ENCODE measurements around the gene PTPRK. TPM values are rescaled to one million over a fixed set of nuclear protein-coding genes. Genes with fewer than 3 reads are reported as not detected.

PTPRK gene
- total RNA-seq = 1 to 10 TPM; 3.2 to 5.1 TPM

DNA sequence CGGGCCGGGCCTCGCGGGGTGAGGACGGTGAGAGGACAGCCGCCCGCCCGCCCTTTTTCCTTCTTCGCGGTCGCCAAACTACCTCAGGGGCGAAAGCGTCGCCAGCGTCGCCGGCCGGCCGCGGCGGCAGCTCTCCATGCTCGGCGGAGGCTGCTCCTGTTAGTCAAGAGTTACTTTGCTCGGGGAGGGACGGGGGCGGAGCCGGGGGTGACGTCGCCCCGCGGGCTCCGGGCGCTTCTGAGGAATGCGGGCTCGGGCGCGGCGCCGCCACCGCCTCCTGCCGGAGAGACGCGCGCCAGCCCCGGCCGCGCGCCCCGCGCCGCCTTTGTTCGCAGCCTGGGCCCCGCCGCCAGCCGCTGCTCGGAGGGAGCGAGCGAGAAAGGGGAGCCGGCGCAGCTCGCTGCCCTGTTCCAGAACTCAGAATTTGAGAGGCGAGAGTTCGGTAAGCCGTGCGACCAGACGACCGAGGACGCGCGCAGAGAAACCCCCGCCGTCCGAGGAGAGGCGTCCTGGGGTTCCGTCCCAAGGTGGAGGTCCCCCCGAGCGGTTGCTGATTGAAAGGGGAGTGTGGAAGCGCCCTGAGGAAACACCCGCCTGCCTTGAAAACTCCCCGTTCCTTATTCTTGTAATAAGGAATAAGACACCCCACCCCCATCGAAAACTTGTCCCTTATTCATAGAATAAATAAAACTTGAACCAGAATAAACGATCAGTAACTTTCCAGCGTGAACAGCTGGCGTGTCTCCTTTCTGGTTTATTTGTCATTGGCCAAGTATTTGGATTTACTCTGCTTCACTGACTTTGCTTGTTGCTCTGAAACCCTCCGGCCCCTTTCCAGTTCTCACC lies at the start of gene PTPRK:
Gene PTPRK (minus strand): TSS at position 164 of the 846 bp plus-strand sequence. CDS start 241 bp downstream, outside the sequence.
- peaks cover 6 to 15% of the 10 kb centered on the region in 2 donors for H3K36me3 Mint-ChIP-seq
- peak within 1 kb of the TSS; percentile 79 to 92 for H3K27ac Mint-ChIP-seq
- ATAC-seq = peak; percentile 93 to 95
- peak; percentile 87 to 88 for DNase-seq (ENCODE audit: low spot score in 2 of 2)
- no peaks in the 10 kb centered on the region for H3K9me3 Mint-ChIP-seq

DNA sequence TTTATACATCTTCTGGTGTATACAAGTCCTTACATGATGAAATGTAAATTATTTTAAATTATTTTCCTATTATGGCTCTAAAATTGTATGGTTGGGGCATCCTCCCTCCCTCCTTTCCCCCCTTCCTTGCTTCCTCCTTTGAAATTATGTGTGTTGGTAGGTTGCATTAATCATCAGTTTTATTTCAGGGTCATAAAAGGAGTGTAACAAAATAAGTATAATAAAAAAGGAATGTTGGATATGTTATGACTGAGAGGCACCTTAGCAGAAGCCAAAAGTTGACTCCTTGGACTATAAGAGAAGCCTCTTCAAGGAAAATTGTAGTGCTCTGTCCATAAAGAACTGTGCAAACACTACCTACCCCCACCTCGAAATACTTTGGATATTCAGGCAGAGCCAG lies 46.6 kb upstream of the PTPRK start:
- H3K27ac Mint-ChIP-seq = no peak overlapping the region

DNA sequence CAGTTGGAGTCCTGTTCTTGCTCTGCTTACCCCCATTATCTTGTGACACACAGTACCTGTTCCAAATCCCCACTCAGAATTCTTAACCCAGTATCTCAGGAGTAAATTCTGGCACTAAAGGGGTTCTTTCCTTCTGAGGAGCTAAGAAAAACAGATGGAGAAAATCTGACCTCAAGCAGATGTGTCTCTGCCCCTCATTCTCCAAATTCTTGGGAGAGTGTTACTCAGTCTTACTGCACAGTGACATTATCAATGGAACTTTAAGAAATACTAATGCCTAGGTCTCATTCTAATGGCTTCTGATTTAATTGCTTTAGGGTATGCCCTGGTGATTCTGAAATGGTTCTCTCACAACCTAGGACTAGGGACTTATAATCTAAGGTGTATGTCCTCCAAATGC lies 40.6 kb upstream of the PTPRK start:
- no peaks in the 10 kb centered on the region for H3K36me3 Mint-ChIP-seq
- H3K9me3 Mint-ChIP-seq = no peaks in the 10 kb centered on the region
- no peak for ATAC-seq
- no peak overlapping the region for H3K27ac Mint-ChIP-seq
- DNase-seq (ENCODE audit: low spot score in 2 of 2) = no peak

More for the DNA sequence above, 46.6 kb upstream of the PTPRK start:
- peaks cover 0 to 9% of the 10 kb centered on the region in 2 donors for H3K9me3 Mint-ChIP-seq
- DNase-seq (ENCODE audit: low spot score in 2 of 2) (no peak), ATAC-seq (no peak)
- no peaks in the 10 kb centered on the region for H3K36me3 Mint-ChIP-seq

DNA sequence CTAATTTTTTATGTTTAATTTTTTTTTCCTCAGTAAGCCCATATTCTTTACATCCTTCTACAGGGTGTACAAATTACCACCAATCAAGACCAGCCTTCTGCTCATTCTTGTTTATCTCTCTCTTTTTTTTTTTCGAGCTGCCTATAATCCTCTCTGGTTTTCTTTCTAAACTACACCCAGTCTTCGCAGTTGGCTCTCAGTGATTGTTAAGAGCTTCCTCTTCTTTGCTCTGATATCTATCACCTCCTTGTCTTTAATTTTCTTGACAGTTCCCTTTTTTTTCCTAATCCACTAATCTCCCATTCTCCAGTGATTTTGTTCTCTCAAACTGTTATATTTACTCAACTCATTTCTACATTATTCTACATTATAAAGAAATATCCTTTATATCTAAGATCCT lies 38.5 kb upstream of the PTPRK start:
- Mint-ChIP-seq H3K9me3 (no peaks in the 10 kb centered on the region), H3K27ac (no peak overlapping the region), H3K36me3 (no peaks in the 10 kb centered on the region)
- DNase-seq (ENCODE audit: low spot score in 2 of 2) (no peak), ATAC-seq (no peak)

DNA sequence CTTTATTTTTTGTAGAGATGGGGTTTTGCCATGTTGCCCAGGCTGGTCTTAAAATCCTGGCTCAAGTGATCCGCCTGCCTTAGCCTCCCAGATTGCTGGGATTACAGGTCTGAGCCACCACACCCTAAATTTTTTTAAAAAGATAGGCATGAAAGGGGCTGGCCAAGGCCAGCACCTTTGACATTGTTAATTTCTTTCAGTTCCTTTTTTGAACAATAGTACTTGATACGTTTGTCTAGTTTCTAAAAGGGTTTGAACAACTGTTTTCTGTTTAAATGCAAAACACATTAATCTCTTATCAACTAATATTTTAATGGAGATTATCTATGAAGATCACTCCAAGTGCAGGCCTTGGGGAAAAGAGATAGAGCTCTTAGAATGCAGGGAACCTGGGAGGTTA lies 37.6 kb upstream of the PTPRK start:
- Mint-ChIP-seq H3K27ac (no peak overlapping the region), H3K9me3 (no peaks in the 10 kb centered on the region), H3K36me3 (no peaks in the 10 kb centered on the region)
- no peak for ATAC-seq
- DNase-seq (ENCODE audit: low spot score in 2 of 2) = no peak

DNA sequence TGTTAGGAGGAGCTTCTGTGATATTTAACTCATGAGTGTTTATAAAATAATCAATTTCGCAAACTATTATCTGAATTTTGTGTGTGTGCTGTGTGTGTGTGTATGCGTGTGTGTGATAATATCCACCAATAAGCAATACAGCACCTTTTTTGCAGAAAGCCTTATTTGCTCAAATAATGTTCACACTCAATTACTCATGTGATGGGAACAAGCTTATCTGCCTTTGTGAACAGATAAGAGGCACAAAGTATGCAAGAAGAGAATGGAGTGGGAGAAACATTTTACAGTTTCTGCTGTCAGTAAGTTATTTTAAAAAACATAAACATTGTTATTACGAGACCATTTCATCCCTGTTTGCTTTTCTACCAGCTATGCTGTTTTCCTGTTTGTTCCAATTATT lies 36.7 kb upstream of the PTPRK start:
- Mint-ChIP-seq H3K9me3 (no peaks in the 10 kb centered on the region), H3K36me3 (no peaks in the 10 kb centered on the region), H3K27ac (no peak overlapping the region)
- no peak for DNase-seq (ENCODE audit: low spot score in 2 of 2)
- no peak for ATAC-seq

DNA sequence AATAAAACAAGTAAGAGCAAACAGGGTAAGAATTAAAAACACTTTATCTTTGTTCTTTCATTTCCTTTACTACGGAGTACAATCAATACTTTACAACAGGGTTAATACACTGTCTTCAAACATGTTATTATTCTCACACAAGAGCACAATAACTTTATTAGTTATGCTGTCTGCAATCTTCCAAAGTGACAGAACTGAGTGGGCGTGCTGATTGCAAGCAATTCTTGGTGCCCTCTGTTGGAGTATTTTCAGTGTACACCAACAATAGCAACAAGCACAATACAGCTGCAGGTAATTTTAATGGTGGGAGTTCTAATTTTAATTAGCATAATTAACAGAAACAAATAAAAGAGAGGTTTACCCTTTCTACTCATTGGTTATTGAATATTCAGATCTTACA lies 33.9 kb upstream of the PTPRK start:
- H3K36me3 Mint-ChIP-seq = no peaks in the 10 kb centered on the region
- H3K27ac Mint-ChIP-seq = no peak overlapping the region
- DNase-seq (ENCODE audit: low spot score in 2 of 2) = no peak
- ATAC-seq = no peak
- H3K9me3 Mint-ChIP-seq = no peaks in the 10 kb centered on the region

DNA sequence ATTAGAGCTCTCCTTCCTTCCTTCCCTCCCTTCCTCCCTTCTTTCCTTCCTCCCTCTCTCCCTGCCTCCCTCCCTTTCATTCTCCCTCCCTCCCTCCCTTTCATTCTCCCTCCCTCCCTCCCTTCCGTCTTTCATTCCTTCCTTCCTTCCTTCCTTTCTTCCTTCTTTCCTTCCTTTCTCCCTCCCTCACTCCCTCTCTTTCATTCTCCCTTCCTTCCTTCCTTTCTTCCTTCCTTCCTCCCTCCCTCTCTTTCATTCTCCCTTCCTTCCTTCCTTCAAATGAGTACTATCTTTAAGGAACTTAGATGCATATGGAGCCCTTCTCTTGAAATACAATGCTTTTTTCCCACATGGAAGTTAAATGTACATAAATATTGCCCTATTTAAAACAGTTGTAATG lies 20.9 kb upstream of the PTPRK start:
- ATAC-seq = no peak
- peaks cover 0 to 1% of the 10 kb centered on the region in 2 donors for H3K9me3 Mint-ChIP-seq

DNA sequence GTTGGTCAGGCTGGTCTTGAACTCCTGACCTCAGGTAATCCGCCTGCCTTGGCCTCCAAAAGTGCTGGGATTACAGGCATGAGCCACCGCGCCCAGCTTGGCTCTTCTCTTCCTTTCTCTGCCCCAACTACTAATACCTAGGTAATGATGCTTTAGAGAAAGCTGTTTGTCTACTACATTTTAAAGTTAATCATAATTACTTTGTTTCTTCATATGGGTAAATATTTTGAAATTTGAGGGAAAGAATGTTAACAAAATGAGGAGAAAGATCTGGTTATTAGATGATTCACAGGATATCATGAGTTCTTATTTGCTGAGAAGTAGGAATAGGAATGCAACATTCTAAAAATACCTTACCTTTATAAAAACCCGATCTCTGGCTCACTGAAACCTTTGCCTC lies 18.4 kb upstream of the PTPRK start:
- no peak overlapping the region for H3K27ac Mint-ChIP-seq
- no peaks in the 10 kb centered on the region for H3K36me3 Mint-ChIP-seq
- H3K9me3 Mint-ChIP-seq = no peaks in the 10 kb centered on the region
- DNase-seq (ENCODE audit: low spot score in 2 of 2) (no peak), ATAC-seq (no peak)

More for the DNA sequence above, 20.9 kb upstream of the PTPRK start:
- Mint-ChIP-seq H3K36me3 (no peaks in the 10 kb centered on the region), H3K27ac (no peak overlapping the region)
- DNase-seq (ENCODE audit: low spot score in 2 of 2) = no peak

DNA sequence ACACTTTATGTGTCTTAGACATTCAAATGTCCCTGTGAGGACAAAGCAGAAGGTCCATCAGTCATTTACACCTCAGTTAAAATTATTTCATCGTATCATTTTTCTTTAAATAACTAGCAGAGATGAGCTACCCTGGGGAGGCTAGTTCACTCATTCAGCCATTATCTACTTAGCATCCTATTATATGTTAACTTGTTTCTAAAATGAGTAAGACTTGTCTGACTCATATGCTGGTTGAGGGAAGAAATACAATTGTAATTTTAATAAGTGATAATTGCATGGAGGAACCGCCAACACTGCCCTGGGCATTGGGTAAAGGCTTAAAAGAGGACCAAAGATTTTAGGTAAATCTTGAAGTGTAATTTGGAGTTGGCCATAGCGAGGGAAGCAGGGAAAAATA lies 12.4 kb upstream of the PTPRK start:
- H3K27ac Mint-ChIP-seq = no peak overlapping the region
- no peaks in the 10 kb centered on the region for H3K9me3 Mint-ChIP-seq
- ATAC-seq (peak in 1 of 2 donors; percentile 84), DNase-seq (ENCODE audit: low spot score in 2 of 2) (no peak)
- H3K36me3 Mint-ChIP-seq = no peaks in the 10 kb centered on the region

DNA sequence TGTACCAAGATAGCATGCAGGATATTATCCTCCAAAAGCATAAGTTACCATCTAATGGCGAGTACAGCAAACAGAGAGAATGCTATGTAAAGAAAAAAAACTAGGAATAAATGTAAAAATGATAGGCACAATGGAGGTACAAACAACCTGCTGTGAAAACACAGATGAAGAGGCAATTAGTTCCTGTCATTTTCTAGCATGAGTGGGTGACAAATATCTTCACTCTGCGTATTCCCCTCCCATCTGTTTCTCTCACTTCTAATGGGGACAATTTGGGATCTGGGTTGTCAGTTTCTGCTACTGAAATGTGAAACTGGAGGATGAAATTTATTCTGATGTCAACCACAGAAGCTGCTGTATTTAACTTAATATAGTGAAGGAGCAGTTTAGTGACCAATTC lies 11.7 kb upstream of the PTPRK start:
- Mint-ChIP-seq H3K9me3 (no peaks in the 10 kb centered on the region), H3K27ac (no peak overlapping the region), H3K36me3 (no peaks in the 10 kb centered on the region)
- ATAC-seq (no peak), DNase-seq (ENCODE audit: low spot score in 2 of 2) (no peak)

DNA sequence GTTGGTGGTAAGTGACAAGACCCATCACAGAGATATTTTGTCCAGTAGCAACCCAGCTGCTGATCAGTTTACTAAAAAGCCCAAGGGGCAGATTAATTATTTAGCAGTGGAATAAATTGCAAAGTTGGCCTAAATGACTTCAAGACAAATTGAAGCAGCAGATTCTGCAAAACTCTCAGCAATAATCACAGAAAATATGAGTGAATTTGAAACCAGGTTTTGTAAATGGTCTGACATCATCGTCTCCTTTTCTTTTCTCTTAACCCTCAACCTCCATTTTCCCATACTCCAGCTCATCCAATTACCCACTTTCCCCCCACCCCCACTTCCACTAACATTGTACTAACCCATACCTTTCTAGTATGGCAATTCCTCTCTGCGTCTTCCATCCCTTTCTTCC lies 11.3 kb upstream of the PTPRK start:
- peak in 1 of 2 donors; percentile 46 for ATAC-seq
- no peak for DNase-seq (ENCODE audit: low spot score in 2 of 2)
- Mint-ChIP-seq H3K36me3 (no peaks in the 10 kb centered on the region), H3K27ac (no peak overlapping the region), H3K9me3 (no peaks in the 10 kb centered on the region)

DNA sequence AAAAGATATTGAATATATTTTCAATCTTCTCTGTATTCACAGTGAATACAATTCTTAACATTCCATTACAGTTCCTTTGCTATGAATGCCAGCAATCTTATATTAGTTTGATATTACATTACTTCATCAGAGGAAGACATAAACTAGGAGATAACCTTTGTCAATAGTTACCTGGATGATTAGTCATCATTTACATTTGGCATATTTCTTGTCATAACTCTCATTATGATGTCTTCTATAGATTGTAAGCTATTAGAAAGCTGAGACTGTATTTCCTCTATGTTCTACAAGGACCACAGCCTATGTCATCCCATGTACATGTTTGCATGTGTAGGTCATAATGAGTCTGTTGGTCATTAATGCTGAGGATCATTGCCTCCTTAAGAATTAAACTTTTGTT lies 7.8 kb upstream of the PTPRK start:
- DNase-seq (ENCODE audit: low spot score in 2 of 2) (no peak), ATAC-seq (no peak)
- no peaks in the 10 kb centered on the region for H3K9me3 Mint-ChIP-seq

DNA sequence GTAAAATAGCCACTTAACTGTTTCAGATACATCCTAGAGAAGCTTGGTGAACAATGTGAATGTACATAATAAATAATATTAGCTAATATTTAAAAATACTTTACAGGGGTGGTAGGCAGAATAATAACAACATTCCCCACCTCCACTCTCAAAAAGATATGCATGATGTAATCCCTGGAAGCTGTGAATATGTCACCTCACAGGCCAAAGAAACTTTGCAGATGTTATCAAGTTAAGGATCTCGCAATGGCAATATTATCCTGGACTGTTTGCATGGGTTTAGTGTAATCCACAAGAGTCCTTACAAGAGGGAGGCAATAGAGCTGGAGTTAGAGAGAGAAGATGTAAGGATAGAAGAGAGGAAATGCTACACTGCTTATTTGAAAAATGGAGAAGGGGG lies 7.0 kb upstream of the PTPRK start:
- DNase-seq (ENCODE audit: low spot score in 2 of 2) (no peak), ATAC-seq (no peak)
- no peak overlapping the region for H3K27ac Mint-ChIP-seq
- no peaks in the 10 kb centered on the region for H3K9me3 Mint-ChIP-seq
- H3K36me3 Mint-ChIP-seq = no peaks in the 10 kb centered on the region

More for the DNA sequence above, 7.8 kb upstream of the PTPRK start:
- Mint-ChIP-seq H3K36me3 (no peaks in the 10 kb centered on the region), H3K27ac (no peak overlapping the region)

DNA sequence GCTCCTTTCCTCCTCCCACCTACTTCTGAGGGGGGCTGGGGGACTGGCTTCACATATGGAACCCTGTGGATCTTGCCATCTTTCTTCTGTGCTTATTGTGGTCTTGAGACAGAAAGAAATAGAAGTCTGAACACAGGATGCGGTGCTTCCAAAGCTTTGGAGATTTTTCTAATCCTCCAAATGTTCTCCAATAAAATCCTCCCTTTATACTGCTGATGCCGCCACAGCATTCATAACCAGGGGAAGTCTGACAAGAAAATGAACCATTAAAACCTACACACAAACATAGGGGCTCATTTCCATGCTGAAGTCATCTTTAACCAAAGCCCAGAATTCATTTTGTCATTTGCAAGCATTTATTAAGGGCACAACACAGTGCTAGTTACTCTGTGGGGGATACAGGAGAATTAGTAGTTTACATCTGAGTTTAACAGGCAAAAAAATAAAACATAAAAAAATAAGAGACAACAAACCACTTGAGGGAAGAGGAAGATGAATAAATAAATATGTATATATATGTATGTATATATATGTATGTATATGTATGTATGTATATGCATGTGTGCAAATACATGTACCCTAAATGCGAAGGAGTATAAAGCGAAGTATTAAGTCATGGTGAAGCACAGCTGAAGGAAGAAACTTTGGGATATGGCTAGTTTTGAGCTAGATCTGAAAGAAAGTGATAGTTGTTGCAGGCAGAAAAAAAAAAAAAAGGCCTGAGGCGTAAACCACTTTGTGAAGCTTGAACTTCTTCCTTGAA lies 5.9 kb upstream of the PTPRK start:
- DNase-seq (ENCODE audit: low spot score in 2 of 2) = no peak
- Mint-ChIP-seq H3K27ac (no peak overlapping the region), H3K9me3 (no peaks in the 10 kb centered on the region), H3K36me3 (no peaks in the 10 kb centered on the region)
- no peak for ATAC-seq

DNA sequence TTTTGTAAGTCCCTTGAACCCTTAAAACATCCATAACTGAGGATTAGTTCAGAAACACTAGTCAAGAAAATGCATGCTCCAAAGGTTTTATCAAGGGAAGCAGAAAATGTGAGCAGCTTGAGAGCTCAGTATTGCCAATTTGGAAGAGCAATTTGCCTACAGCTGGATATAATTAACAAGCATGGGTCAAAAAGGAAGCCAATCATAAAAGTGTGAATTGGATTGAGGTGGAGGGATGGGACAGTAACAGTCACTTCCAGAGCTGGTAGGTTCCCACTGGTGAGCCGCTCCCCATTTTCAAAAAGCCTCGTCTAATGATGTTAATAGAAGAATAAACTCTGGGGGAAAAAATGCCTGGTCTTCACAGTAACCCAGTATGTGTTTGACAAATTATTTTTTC lies 5.0 kb upstream of the PTPRK start:
- Mint-ChIP-seq H3K9me3 (no peaks in the 10 kb centered on the region), H3K27ac (no peak overlapping the region), H3K36me3 (no peaks in the 10 kb centered on the region)
- no peak for ATAC-seq
- DNase-seq (ENCODE audit: low spot score in 2 of 2) = no peak

DNA sequence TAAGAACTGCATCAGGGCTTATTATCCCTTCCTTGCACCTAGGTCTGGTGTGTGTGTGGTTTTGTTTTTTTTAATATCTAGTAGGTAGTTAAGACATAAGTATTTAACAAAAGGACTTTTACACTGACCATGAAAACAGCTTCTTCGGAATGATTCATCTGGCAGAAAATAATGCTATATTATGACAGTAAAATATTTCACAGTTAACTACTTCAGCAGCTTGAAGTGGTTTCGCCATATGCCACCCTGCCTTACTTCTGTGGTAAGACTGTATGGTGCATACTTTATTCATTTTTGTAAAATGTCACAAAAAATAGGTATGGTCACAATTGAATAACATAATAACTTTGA lies 858 bp upstream of the PTPRK start:
- Mint-ChIP-seq H3K36me3 (peaks cover 6 to 15% of the 10 kb centered on the region in 2 donors), H3K27ac (no peak overlapping the region), H3K9me3 (no peaks in the 10 kb centered on the region)
- ATAC-seq (no peak), DNase-seq (ENCODE audit: low spot score in 2 of 2) (no peak)

Measured in activated naive CD4-positive, alpha-beta T cell treated with anti-CD3 and anti-CD28 coated beads, Interleukin-2, amount 50 U/mL, for 72 hours (primary cell).